GM19468 (cell line): ENCODE results near the gene BAAT.
A peak's percentile ranks its signal among the peaks of the same experiment; 100 is the strongest.

Experiments used
- ATAC-seq: cut with Tn5 transposase; IDR thresholded peaks from one replicate; pipeline ENCODE4 v1.9.1; 2021; ENCODE audit warnings: mild to moderate bottlenecking, moderate library complexity, moderate number of reproducible peaks; ENCODE audit not compliant: unreplicated experiment; ENCODE audit errors: extremely low read depth

BAAT gene

DNA sequence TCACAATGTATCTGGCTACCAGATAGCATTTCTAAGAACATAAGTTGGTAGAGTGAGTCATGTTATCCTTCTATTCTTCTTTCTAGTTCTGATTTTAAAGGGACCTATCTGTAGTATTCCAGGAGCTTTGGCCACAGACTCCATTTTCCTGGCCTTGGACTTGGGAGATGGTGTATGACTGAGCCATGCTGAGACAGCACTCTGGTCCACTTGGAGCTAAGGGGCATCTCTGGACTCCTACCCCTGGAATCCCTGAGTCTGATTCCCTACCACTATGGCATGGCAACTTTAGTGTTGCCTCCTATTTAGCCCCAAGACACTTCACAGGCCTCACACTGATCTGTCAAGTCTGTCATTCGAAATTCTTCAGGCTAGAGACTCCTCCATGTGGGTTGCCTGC lies 58.8 kb downstream of the BAAT start:
- ATAC-seq = no peak

- no peak for ATAC-seq
Measured at GRCh38 chr9:101325053-101325452, 59.8 kb downstream of the BAAT start.

GRCh38 chr9:101324245-101324804 lies 60.5 kb downstream of the BAAT start:
- ATAC-seq = no peak

- no peak for ATAC-seq
Measured at GRCh38 chr9:101323129-101323528, 61.7 kb downstream of the BAAT start.

DNA sequence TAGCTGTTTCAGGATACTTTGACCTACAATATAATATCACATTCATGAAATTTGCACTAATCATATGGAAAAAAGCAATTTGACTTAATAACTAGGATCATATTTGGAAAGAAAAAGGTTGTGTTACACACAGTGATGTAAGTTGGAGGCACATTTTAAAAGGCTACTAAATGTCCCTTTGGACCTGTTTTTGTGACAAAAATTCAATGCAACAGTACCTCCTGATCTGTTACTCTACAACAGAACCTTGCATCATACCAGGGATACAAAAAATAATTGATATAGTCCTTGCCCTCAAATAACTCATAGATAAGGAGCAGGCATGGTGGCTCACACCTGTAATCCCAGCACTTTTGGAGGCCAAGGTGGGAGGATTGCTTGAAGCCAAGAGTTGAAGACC lies 67.1 kb downstream of the BAAT start:
- no peak for ATAC-seq

DNA sequence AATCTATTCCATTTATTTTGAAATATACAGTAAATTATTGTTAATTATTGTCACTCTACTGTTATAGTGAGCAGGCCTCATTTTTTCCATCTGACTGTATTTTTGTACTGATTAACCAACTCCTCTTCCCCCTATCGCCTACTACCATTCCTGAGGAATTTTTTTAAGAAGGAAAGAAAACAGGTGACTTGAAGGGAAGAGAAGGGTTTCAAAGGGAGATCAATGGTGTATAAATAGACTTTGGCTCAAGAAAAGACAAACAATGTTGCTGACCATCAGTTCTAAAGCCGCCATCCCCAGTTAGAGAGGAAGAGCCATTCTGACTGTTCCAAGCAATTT lies 69.7 kb downstream of the BAAT start:
- ATAC-seq = no peak

GRCh38 chr9:101312661-101313060 lies 72.1 kb downstream of the BAAT start:
- ATAC-seq = no peak

- peak; percentile 70 for ATAC-seq
Measured at GRCh38 chr9:101311758-101312420, 72.9 kb downstream of the BAAT start.

GRCh38 chr9:101311191-101311590 lies 73.6 kb downstream of the BAAT start:
- ATAC-seq = no peak
